ENCODE measurements around the gene SEPTIN8.

DNA sequence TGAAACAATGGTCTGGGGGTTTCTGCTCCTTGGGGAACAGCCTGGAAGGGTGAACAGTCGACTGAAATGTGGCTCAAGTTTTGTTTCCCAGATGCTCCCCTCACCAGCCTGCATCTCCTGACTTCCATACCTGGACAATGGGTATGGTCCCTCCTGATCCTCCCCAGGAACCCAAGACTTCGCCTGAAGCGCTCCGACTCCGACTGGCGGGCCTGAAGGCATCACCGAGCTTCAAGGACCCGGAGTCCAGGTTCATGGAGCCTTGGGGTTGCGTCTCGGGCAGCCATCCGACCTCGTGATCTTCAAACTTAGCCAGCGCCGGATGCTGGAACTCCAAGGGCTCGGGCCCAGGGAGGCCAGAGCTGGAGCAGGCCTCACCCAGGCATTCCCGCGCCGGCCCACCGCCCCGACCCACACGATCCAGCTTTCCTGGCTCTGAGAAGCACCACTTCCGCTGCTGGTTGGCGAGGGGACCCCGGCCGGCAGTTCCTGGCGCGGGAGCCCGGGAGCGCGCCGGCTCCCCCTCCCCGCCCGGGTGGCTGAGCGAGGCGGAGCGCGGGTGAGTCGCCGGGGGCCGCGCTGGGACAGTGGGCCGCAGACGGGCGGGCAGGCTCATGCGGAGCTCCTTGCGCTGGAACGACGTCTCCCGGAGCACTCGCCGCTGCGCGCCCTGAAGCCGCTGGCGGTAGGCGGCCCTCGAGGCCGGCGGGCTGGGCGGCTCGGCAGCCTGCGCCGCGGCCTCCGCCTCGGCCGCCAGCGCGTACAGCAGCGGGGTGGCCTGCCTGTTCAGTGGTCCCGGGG, 48.2 kb upstream of the SEPTIN8 start:
- TF ChIP-seq TAF1 (IDR thresholded peaks at IDR 0.05; ENCODE audit: low read depth) (no peak), RAD21 (IDR thresholded peaks at IDR 0.05; ENCODE audit: low read depth) (no peak), YY1 (IDR thresholded peaks at IDR 0.05; ENCODE audit: low read depth) (no peak), EGR1 (IDR thresholded peaks at IDR 0.05) (no peak), EP300 (IDR thresholded peaks at IDR 0.05; ENCODE audit: borderline replicate concordance) (no peak), CEBPB (IDR thresholded peaks at IDR 0.05) (no peak)
- TF ChIP-seq, protein P1, sequence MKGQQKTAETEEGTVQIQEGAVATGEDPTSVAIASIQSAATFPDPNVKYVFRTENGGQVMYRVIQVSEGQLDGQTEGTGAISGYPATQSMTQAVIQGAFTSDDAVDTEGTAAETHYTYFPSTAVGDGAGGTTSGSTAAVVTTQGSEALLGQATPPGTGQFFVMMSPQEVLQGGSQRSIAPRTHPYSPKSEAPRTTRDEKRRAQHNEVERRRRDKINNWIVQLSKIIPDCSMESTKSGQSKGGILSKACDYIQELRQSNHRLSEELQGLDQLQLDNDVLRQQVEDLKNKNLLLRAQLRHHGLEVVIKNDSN (IDR thresholded peaks at IDR 0.05): no peak
- TF ChIP-seq, protein P2, sequence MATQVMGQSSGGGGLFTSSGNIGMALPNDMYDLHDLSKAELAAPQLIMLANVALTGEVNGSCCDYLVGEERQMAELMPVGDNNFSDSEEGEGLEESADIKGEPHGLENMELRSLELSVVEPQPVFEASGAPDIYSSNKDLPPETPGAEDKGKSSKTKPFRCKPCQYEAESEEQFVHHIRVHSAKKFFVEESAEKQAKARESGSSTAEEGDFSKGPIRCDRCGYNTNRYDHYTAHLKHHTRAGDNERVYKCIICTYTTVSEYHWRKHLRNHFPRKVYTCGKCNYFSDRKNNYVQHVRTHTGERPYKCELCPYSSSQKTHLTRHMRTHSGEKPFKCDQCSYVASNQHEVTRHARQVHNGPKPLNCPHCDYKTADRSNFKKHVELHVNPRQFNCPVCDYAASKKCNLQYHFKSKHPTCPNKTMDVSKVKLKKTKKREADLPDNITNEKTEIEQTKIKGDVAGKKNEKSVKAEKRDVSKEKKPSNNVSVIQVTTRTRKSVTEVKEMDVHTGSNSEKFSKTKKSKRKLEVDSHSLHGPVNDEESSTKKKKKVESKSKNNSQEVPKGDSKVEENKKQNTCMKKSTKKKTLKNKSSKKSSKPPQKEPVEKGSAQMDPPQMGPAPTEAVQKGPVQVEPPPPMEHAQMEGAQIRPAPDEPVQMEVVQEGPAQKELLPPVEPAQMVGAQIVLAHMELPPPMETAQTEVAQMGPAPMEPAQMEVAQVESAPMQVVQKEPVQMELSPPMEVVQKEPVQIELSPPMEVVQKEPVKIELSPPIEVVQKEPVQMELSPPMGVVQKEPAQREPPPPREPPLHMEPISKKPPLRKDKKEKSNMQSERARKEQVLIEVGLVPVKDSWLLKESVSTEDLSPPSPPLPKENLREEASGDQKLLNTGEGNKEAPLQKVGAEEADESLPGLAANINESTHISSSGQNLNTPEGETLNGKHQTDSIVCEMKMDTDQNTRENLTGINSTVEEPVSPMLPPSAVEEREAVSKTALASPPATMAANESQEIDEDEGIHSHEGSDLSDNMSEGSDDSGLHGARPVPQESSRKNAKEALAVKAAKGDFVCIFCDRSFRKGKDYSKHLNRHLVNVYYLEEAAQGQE (IDR thresholded peaks at IDR 0.05; ENCODE audit: low read depth): no peak
- TF ChIP-seq, protein P3, sequence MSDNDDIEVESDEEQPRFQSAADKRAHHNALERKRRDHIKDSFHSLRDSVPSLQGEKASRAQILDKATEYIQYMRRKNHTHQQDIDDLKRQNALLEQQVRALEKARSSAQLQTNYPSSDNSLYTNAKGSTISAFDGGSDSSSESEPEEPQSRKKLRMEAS (IDR thresholded peaks at IDR 0.05): no peak

Measured in Ishikawa (cell line).